WI38 (cell line): Measurements from ENCODE around the gene KIF3B.

Source experiments
- H3K4me3 ChIP-seq: 2 replicates; pipeline ENCODE4 v1.5.1; 2011; ENCODE audit warnings: low read depth, mild to moderate bottlenecking, control low read depth, low read length
- CTCF ChIP-seq: IDR thresholded peaks from 2 replicates; pipeline ENCODE4 v1.5.1; 2012; ENCODE audit warnings: low read depth, mild to moderate bottlenecking, control low read depth, low read length

KIF3B gene

GRCh38 chr20:32344835-32345506 lies 67.5 kb downstream of the KIF3B start:
- no peak for TF ChIP-seq CTCF
- no peak overlapping the region for H3K4me3 ChIP-seq

- no peak overlapping the region for H3K4me3 ChIP-seq
- no peak for TF ChIP-seq CTCF
Measured at GRCh38 chr20:32348207-32348606, 70.8 kb downstream of the KIF3B start.

- H3K4me3 ChIP-seq, result no peak overlapping the region
- TF ChIP-seq CTCF, result no peak
Measured at GRCh38 chr20:32350421-32350820, 73.0 kb downstream of the KIF3B start.

DNA sequence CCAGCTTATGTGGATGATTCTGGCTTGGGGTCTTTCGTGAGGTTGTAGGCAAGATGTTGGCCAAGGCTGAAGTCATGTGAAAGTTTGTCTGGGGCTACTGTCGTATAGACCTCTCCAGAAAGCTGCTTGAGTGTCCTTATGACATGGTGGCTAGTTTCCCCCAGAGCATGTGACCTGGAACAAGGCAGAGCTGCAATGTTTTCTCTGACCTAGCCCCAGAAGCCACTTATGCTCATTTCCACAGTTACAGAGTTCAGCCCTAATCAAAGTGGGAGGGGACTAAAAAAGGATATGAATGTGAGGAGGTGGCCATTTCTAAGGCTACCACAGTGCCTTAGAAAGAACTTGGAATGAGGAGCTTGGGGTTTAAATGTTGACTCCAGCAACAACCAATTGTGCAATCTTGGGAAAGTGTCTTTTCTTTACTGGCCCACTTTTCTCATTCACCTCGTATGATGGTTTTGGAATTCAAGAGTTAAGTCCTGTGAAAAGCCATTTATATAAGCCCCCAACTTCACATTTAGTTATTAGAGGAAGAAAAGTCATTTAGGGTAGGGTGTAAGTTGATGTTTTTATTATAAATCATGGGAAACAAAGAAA lies 74.8 kb downstream of the KIF3B start:
- no peak for TF ChIP-seq CTCF

GRCh38 chr20:32353848-32354496 lies 76.5 kb downstream of the KIF3B start:
- no peak overlapping the region for H3K4me3 ChIP-seq
- TF ChIP-seq CTCF, result no peak

More for the DNA sequence above, 74.8 kb downstream of the KIF3B start:
- H3K4me3 ChIP-seq, result no peak overlapping the region

GRCh38 chr20:32354592-32355416 lies 77.4 kb downstream of the KIF3B start:
- no peak overlapping the region for H3K4me3 ChIP-seq
- no peak for TF ChIP-seq CTCF
